Body of pancreas (tissue), 4 donors: ENCODE results near the gene VWA5A. TPM values are rescaled to one million over a fixed set of nuclear protein-coding genes. Genes with fewer than 3 reads are reported as not detected.

ENCODE experiments used
- ATAC-seq: fragments of 150-250 bp; one replicate; pipeline ENCODE4 v1.9.1; 2016
- DNase-seq, 4 donors: peaks; one replicate each; pipeline ENCODE4 v3.0.0-alpha.2; 2019
- H3K27ac ChIP-seq, 4 donors: fragments of 200-600 bp; sonication (generic); 1 replicate in 3 of 4; 2 replicates in 1 of 4; pipeline versions ENCODE4 v1.5.1 to v1.6.1; 2016 to 2019; ENCODE audit warnings: mild to moderate bottlenecking in 1 of 4, mixed read lengths in 1 of 4, moderate library complexity in 1 of 4
- H3K27me3 ChIP-seq, 2 donors: fragments of 200-600 bp; sonication (generic); one replicate each; pipeline ENCODE4 v1.6.0; 2016; ENCODE audit warnings: mild to moderate bottlenecking in 1 of 2
- H3K36me3 ChIP-seq, 2 donors: fragments of 200-600 bp; sonication (generic); replicated peaks in 1 of 2; 2 replicates each; pipeline ENCODE4 v1.5.1; 2016; ENCODE audit warnings: low read depth in 2 of 2; ENCODE audit not compliant: insufficient read depth in 1 of 2
- H3K4me1 ChIP-seq: fragments of 200-600 bp; sonication (generic); one replicate; pipeline ENCODE4 v1.6.0; 2016
- H3K4me3 ChIP-seq, 2 donors: fragments of 200-600 bp; sonication (generic); 1 replicate in 1 of 2; 2 replicates in 1 of 2; pipeline ENCODE4 v1.5.1; 2016 to 2019
- H3K9me3 ChIP-seq, 3 donors: fragments of 200-600 bp; sonication (generic); 1 replicate in 2 of 3; 2 replicates in 1 of 3; pipeline ENCODE4 v1.5.1; 2016
- CTCF ChIP-seq, 7 experiments: fragments of 450-650 bp in 4 of 7; fragments of 200-600 bp in 3 of 7; sonication (generic) in 3 of 7; IDR thresholded peaks; one replicate each; pipeline ENCODE4 v1.5.1; 2016 to 2019; ENCODE audit warnings: antibody characterized with exemption in 7 of 7
- POLR2A ChIP-seq, 3 donors: fragments of 450-650 bp; IDR thresholded peaks; one replicate each; pipeline ENCODE4 v1.6.1; 2016; ENCODE audit warnings: antibody characterized with exemption in 3 of 3, mild to moderate bottlenecking in 2 of 3
- WGBS, 2 donors: methylation state at CpG; one replicate each; pipeline ENCODE4 v1.1.5; 2017; 5-methylcytosine and 5-hydroxymethylcytosine counted together
- intact Hi-C: fragments of 100-400 bp; cut with DNase I; formaldehyde crosslinking; loops from one replicate; pipeline ENCODE4 v1.15.1; 2023
- total RNA-seq, 2 donors: library from RNA; depleted of rRNA; stranded (reverse); fragments of >200 nt; gene quantifications; one replicate each; pipeline ENCODE4 v1.1.0, GENCODE V29; 2016

The VWA5A gene
- total RNA-seq, 2 donors from 2014 or later, result 18.9 to 37.2 TPM

- TF ChIP-seq POLR2A (IDR thresholded peaks at IDR 0.05), result no peak
- TF ChIP-seq CTCF (IDR thresholded peaks at IDR 0.05), result no peak
- intact Hi-C loops, result no loop called here
- 63 to 74% methylated on average over 8 of the region's 8 CpGs for WGBS, 2 donors
- Histone ChIP-seq H3K4me1 (no peaks in the 10 kb centered on the region), H3K9me3 (no peaks in the 10 kb centered on the region), H3K27me3 (no peaks in the 10 kb centered on the region), H3K36me3 (no peaks in the 10 kb centered on the region), H3K4me3 (no peak overlapping the region), H3K27ac (no peak overlapping the region)
- DNase-seq (no peak), ATAC-seq (no peak)
Measured at GRCh38 chr11:124080327-124081001, 34.8 kb upstream of the VWA5A start.

- H3K27ac ChIP-seq, result no peak overlapping the region
- no peak for TF ChIP-seq CTCF (IDR thresholded peaks at IDR 0.05)
- no peak for TF ChIP-seq POLR2A (IDR thresholded peaks at IDR 0.05)
- no peak for DNase-seq
- intact Hi-C loops, result no loop called here
- H3K4me3 ChIP-seq, result no peak overlapping the region
- no peaks in the 10 kb centered on the region for H3K9me3 ChIP-seq
- H3K4me1 ChIP-seq, result no peaks in the 10 kb centered on the region
- 80 to 81% methylated on average over 3 of the region's 3 CpGs for WGBS, 2 donors
- H3K36me3 ChIP-seq, result no peaks in the 10 kb centered on the region
- no peaks in the 10 kb centered on the region for H3K27me3 ChIP-seq
- ATAC-seq, result no peak
Measured at GRCh38 chr11:124081483-124081882, 33.8 kb upstream of the VWA5A start.

- intact Hi-C loops, result no loop called here
- no peak overlapping the region for H3K27ac ChIP-seq
- no peaks in the 10 kb centered on the region for H3K36me3 ChIP-seq
- no peaks in the 10 kb centered on the region for H3K4me1 ChIP-seq
- no peak for ATAC-seq
- TF ChIP-seq POLR2A (IDR thresholded peaks at IDR 0.05) (no peak), CTCF (IDR thresholded peaks at IDR 0.05) (no peak)
- H3K9me3 ChIP-seq, result no peaks in the 10 kb centered on the region
- no peaks in the 10 kb centered on the region for H3K27me3 ChIP-seq
- H3K4me3 ChIP-seq, result no peak overlapping the region
- no peak for DNase-seq
- WGBS, 2 donors, result 92 to 95% methylated on average over 4 of the region's 4 CpGs
Measured at GRCh38 chr11:124082371-124082770, 32.9 kb upstream of the VWA5A start.

GRCh38 chr11:124085583-124085982 is 29.7 kb upstream of the VWA5A start:
- H3K27me3 ChIP-seq, result no peaks in the 10 kb centered on the region
- intact Hi-C loops, result no loop called here
- TF ChIP-seq POLR2A (IDR thresholded peaks at IDR 0.05), result no peak
- TF ChIP-seq CTCF (IDR thresholded peaks at IDR 0.05), result no peak
- H3K4me3 ChIP-seq, result no peak overlapping the region
- no peaks in the 10 kb centered on the region for H3K36me3 ChIP-seq
- ATAC-seq (no peak), DNase-seq (no peak)
- H3K9me3 ChIP-seq, result no peaks in the 10 kb centered on the region
- 89% methylated on average over 3 of the region's 3 CpGs for WGBS, 2 donors
- H3K27ac ChIP-seq, result no peak overlapping the region
- H3K4me1 ChIP-seq, result no peaks in the 10 kb centered on the region
